ENCODE results near the gene FBLN1.

DNA sequence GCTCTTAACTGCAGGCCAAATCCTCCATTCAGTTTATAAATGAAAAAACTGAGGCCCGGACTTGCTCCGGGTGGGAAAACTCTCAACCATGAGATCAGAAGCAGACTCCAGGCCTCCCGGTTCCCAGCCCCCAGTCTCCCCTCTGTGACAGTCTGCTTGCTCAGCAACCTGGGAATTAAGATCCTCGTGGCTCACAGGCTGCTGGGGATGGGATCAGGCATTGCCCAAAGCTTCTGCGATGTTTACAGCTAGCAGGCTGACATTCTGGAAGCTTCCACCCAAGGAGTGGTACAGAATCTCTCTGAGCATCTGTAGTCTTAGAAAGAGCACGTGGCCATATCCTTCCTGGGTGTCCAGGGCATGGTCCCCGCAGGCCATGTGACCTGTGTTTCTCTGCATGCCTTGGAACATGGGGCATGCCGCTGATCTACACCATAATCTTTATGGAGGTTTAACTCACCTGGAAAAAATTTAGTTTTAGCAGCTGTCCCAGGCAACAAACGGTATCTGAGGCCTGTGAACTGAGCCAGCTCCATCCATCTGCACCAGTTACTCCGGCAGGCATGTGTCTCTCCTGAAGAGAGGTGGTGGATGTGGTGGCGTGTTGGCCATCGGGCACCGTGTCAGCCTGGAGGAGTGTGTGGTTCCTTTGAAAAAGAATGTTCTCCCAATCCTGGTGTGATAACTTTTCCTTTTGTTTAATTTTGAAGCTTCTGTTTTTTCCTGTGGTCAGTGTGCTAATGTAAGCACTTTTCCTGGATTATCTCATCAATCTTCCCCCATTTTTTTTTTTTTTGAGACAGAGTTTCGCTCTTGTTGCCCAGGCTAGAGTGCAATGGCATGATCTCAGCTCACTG lies 7.9 kb downstream of the FBLN1 start:
- TF ChIP-seq PAX5 (IDR thresholded peaks at IDR 0.05; ENCODE audit: insufficient read depth, low read length, severe bottlenecking) (no peak), POLR2AphosphoS5 (IDR thresholded peaks at IDR 0.05; ENCODE audit: low read depth, low read length) (no peak), POLR2A (IDR thresholded peaks at IDR 0.05; ENCODE audit: low read depth, low read length) (no peak), TAF1 (IDR thresholded peaks at IDR 0.05; ENCODE audit: low read depth, low read length) (no peak), POU2F2 (IDR thresholded peaks at IDR 0.05; ENCODE audit: low read depth, low read length) (no peak), SPI1 (IDR thresholded peaks at IDR 0.05; ENCODE audit: low read depth, low read length) (no peak)

Data from GM12891 (cell line).